ENCODE measurements around the gene ZFP64. TPM values are rescaled to one million over a fixed set of nuclear protein-coding genes. Genes with fewer than 3 reads are reported as not detected.
"Not testable (repeated sequence)": the region's sequence is repeated elsewhere in the genome, so short reads cannot be mapped to it uniquely, and the experiment has no call there.

Gene ZFP64
- total and polyA plus RNA-seq, 9 donors = 6.3 to 16.4 (median 9.8) TPM

GRCh38 chr20:52200870-52201269 lies 9.3 kb upstream of the ZFP64 start:
- Histone ChIP-seq H3K9me3 (no peaks in the 10 kb centered on the region), H3K36me3 (no peaks in the 10 kb centered on the region), H3K4me1 (ENCODE audit: insufficient read depth) (no peaks in the 10 kb centered on the region), H3K27ac (no peak overlapping the region), H3K27me3 (no peaks in the 10 kb centered on the region), H3K4me3 (no peak overlapping the region)
- intact Hi-C loops (cut with DNase I) = no loop called here
- TF ChIP-seq EP300 (IDR thresholded peaks at IDR 0.05) (no peak), CTCF (IDR thresholded peaks at IDR 0.05) (no peak), POLR2A (IDR thresholded peaks at IDR 0.05) (no peak)
- WGBS, 3 donors = 55 to 82% (median 79%) methylated on average over 2 of the region's 2 CpGs
- DNase-seq = no peak

- Histone ChIP-seq H3K4me1 (ENCODE audit: insufficient read depth) (no peaks in the 10 kb centered on the region), H3K27ac (no peak overlapping the region), H3K9me3 (no peaks in the 10 kb centered on the region), H3K27me3 (no peaks in the 10 kb centered on the region), H3K4me3 (no peak overlapping the region), H3K36me3 (no peaks in the 10 kb centered on the region)
- intact Hi-C loops (cut with DNase I) = no loop called here
- WGBS, 3 donors = 93 to 98% (median 94%) methylated on average over 3 of the region's 3 CpGs
- no peak for DNase-seq
- TF ChIP-seq EP300 (IDR thresholded peaks at IDR 0.05) (no peak), CTCF (IDR thresholded peaks at IDR 0.05) (no peak), POLR2A (IDR thresholded peaks at IDR 0.05) (no peak)
Observed at GRCh38 chr20:52196845-52197244, 5.3 kb upstream of the ZFP64 start.

- no peak for DNase-seq
- Histone ChIP-seq H3K36me3 (no peaks in the 10 kb centered on the region), H3K27ac (no peak overlapping the region), H3K4me3 (no peak overlapping the region), H3K4me1 (ENCODE audit: insufficient read depth) (no peaks in the 10 kb centered on the region), H3K27me3 (no peaks in the 10 kb centered on the region), H3K9me3 (no peaks in the 10 kb centered on the region)
- intact Hi-C loops (cut with DNase I) = no loop called here
- WGBS, 3 donors = 77 to 89% (median 82%) methylated on average over 9 of the region's 9 CpGs
- TF ChIP-seq CTCF (IDR thresholded peaks at IDR 0.05) = no peak
Observed at GRCh38 chr20:52193886-52194545, 2.4 kb upstream of the ZFP64 start.

GRCh38 chr20:52193133-52193532 lies 1.6 kb upstream of the ZFP64 start:
- H3K4me1 ChIP-seq (ENCODE audit: insufficient read depth) = no peaks in the 10 kb centered on the region
- TF ChIP-seq POLR2A (IDR thresholded peaks at IDR 0.05) (no peak), EP300 (IDR thresholded peaks at IDR 0.05) (no peak), CTCF (IDR thresholded peaks at IDR 0.05) (no peak)
- no peaks in the 10 kb centered on the region for H3K36me3 ChIP-seq
- DNase-seq = no peak
- no peaks in the 10 kb centered on the region for H3K9me3 ChIP-seq
- intact Hi-C loops (cut with DNase I) = no loop called here
- no peak overlapping the region for H3K4me3 ChIP-seq
- WGBS, 3 donors = 58 to 79% (median 62%) methylated on average over 1 of the region's 1 CpG
- no peak overlapping the region for H3K27ac ChIP-seq
- H3K27me3 ChIP-seq = no peaks in the 10 kb centered on the region

- peak overlapping the region in 1 of 2 donors; percentile 78 for H3K27ac ChIP-seq
- DNase-seq; intact Hi-C loops (cut with DNase I); H3K4me3 ChIP-seq; H3K27me3 ChIP-seq; H3K36me3 ChIP-seq; H3K4me1 ChIP-seq (ENCODE audit: insufficient read depth); H3K9me3 ChIP-seq: not testable (repeated sequence)
- WGBS, 3 donors = 77 to 90% (median 86%) methylated on average over 2 of the region's 2 CpGs
Observed at GRCh38 chr20:52192719-52193007, 1.1 kb upstream of the ZFP64 start.
